Measurements from ENCODE around the gene TMEM89.

GRCh38 chr3:48600711-48601621, 20.6 kb downstream of the TMEM89 start:
- TF ChIP-seq POLR2A (IDR thresholded peaks at IDR 0.05; ENCODE audit: low read depth, low read length) (no peak), POLR2AphosphoS5 (IDR thresholded peaks at IDR 0.05; ENCODE audit: low read depth, low read length) (no peak), TAF1 (IDR thresholded peaks at IDR 0.05; ENCODE audit: borderline replicate concordance, low read depth, low read length) (no peak)

Measured in GM12892 (cell line).